Memory B cell (primary cell): ENCODE data around the gene GLRA1.

Source experiments
- ATAC-seq: fragments of 150-1000 bp; cut with Tn5 transposase; 2 replicates; pipeline ENCODE4 v1.10.0; 2021; ENCODE audit warnings: low read depth, mild to moderate bottlenecking, moderate library complexity
- DNase-seq, 2 donors: peaks; one replicate each; pipeline ENCODE4 v3.0.0; 2022; ENCODE audit warnings: low spot score in 2 of 2
- H3K27ac Mint-ChIP-seq: one replicate; pipeline ENCODE4 v1.8.0; 2022; ENCODE audit warnings: mild to moderate bottlenecking, moderate library complexity, mixed read lengths
- H3K27me3 Mint-ChIP-seq: one replicate; pipeline ENCODE4 v1.8.0; 2022; ENCODE audit warnings: mixed read lengths
- H3K36me3 Mint-ChIP-seq: one replicate; pipeline ENCODE4 v1.8.0; 2022; ENCODE audit warnings: mild to moderate bottlenecking, mixed read lengths
- H3K4me1 Mint-ChIP-seq: one replicate; pipeline ENCODE4 v1.8.0; 2022; ENCODE audit warnings: mixed read lengths
- H3K4me3 Mint-ChIP-seq: one replicate; pipeline ENCODE4 v1.8.0; 2022; ENCODE audit warnings: mild to moderate bottlenecking, moderate library complexity, mixed read lengths
- H3K9me3 Mint-ChIP-seq: one replicate; pipeline ENCODE4 v1.8.0; 2022; ENCODE audit warnings: mixed read lengths

GLRA1 gene

DNA sequence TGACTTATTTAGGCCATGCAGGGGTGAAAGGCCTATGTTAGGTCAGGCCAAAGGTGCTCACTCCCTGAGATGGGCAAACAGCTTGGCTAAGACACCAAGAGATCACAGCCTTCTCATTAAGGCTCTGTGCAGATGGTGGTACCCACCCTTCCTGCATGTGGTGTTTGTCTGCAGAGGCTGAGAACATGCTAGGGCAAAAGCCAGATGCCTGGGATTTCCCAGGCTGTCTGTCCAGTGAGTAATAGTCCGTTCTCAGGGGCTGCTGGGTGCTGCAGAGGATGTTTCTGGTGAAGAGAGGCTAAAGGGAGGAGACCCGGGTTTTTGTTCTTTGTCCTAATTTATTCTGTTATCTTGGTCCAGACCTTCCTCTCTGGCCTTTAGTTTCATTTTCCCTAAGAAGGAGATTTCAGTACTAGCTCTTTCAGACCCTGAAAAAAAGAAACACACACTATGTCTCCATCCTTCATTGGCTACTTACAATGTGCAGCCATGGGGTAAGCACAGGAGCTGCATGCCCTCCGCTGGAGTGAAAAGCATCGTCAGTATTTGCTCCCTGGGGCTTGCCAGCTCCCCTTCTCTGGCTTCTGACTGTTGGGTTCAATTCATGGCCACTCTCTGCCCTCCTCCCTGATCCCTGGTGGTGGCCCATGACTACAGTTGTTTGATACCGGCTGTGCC lies 23.4 kb upstream of the GLRA1 start:
- ATAC-seq = no peak
- no peak overlapping the region for H3K27ac Mint-ChIP-seq

DNA sequence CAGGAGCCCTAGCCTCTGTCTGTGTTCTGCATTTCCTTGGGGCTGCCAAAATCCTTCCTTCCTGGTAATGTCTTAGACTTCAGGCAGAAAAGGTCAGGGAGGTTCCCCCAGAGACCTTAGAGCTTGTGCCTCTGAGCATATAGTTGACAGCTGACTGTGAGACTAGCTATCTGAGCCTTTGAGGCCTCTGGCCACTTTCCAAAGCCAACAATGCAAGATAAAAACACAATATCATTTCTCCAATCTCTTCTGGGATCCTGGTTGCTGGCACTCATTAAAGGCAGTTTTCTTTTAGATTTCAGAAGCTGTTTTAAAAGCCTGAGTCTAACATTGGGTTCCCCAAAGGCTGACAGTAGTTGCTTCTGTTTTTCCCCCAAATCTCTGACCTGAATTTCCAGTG lies 13.2 kb upstream of the GLRA1 start:
- H3K4me1 Mint-ChIP-seq = no peaks in the 10 kb centered on the region
- H3K27ac Mint-ChIP-seq = no peak overlapping the region
- DNase-seq = no peak
- H3K36me3 Mint-ChIP-seq = peaks cover 2% of the 10 kb centered on the region
- H3K27me3 Mint-ChIP-seq = peaks cover 6% of the 10 kb centered on the region
- no peak overlapping the region for H3K4me3 Mint-ChIP-seq
- ATAC-seq = no peak
- H3K9me3 Mint-ChIP-seq = peaks cover 9% of the 10 kb centered on the region

More for the DNA sequence above, 23.4 kb upstream of the GLRA1 start:
- H3K4me3 Mint-ChIP-seq = no peak overlapping the region
- peaks cover 9% of the 10 kb centered on the region for H3K4me1 Mint-ChIP-seq
- peaks cover 2% of the 10 kb centered on the region for H3K36me3 Mint-ChIP-seq
- DNase-seq = no peak
- H3K9me3 Mint-ChIP-seq = peaks cover 3% of the 10 kb centered on the region
- peaks cover 11% of the 10 kb centered on the region for H3K27me3 Mint-ChIP-seq

- Mint-ChIP-seq H3K27me3 (peaks cover 3% of the 10 kb centered on the region), H3K9me3 (peaks cover 16% of the 10 kb centered on the region), H3K4me3 (no peak overlapping the region), H3K4me1 (no peaks in the 10 kb centered on the region), H3K27ac (no peak overlapping the region), H3K36me3 (peaks cover 2% of the 10 kb centered on the region)
- DNase-seq (no peak), ATAC-seq (no peak)
Measured at GRCh38 chr5:151935135-151935695, 10.6 kb upstream of the GLRA1 start.

DNA sequence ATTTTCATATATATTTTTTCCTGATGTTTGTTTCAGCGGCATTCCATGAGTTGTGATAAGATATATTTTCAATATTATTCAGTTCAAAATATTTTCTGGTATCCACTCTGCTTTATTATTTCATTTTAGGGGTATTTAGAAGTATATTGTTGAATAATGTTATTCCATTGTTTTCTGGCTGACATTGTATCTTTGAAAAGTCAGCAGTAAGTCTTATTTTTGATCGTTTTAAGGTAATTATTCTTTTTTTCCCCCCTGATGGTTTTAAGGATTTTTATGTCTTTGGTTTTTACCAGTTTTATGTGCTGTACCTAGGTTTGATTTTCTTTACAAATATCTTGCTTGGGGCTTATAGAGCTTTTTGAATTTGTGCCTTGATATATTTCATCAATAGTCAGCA lies 6.6 kb upstream of the GLRA1 start:
- peaks cover 9% of the 10 kb centered on the region for H3K27me3 Mint-ChIP-seq
- no peak overlapping the region for H3K4me3 Mint-ChIP-seq
- H3K9me3 Mint-ChIP-seq = peaks cover 16% of the 10 kb centered on the region
- H3K27ac Mint-ChIP-seq = no peak overlapping the region
- no peak for DNase-seq
- H3K36me3 Mint-ChIP-seq = peaks cover 2% of the 10 kb centered on the region
- no peaks in the 10 kb centered on the region for H3K4me1 Mint-ChIP-seq
- no peak for ATAC-seq

GRCh38 chr5:151926188-151926587 lies 1.5 kb upstream of the GLRA1 start:
- H3K9me3 Mint-ChIP-seq = peaks cover 1% of the 10 kb centered on the region

DNA sequence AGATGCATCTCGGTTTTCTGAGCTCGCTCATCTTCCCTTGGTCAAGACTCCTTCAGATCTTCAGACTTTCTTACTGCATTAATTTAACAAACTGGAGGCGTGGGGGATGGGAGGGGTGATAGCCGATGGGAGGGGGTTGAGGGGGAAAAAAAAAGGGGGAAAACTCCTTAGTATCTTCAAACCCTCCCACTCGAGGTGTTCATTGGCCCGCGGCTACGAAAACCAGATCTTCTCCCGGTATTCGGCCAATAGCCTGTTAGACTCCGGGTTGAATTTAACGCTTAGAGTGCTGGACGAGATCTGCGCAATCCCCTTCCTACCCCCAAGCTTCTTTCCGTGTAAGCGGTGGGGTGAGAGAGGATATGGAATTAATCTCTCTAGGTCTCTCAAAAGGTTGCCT lies 689 bp upstream of the GLRA1 start:
- Mint-ChIP-seq H3K27me3 (peaks cover 21% of the 10 kb centered on the region), H3K36me3 (no peaks in the 10 kb centered on the region), H3K4me3 (no peak overlapping the region), H3K27ac (no peak overlapping the region), H3K9me3 (peaks cover 1% of the 10 kb centered on the region), H3K4me1 (no peaks in the 10 kb centered on the region)
- no peak for DNase-seq
- no peak for ATAC-seq

More at GRCh38 chr5:151926188-151926587, 1.5 kb upstream of the GLRA1 start:
- no peak for DNase-seq
- Mint-ChIP-seq H3K27me3 (peaks cover 20% of the 10 kb centered on the region), H3K4me1 (no peaks in the 10 kb centered on the region), H3K27ac (no peak overlapping the region), H3K4me3 (no peak overlapping the region), H3K36me3 (no peaks in the 10 kb centered on the region)
- ATAC-seq = no peak

GRCh38 chr5:151923866-151924476 lies 680 bp downstream of the GLRA1 start:
- Mint-ChIP-seq H3K27me3 (peaks cover 21% of the 10 kb centered on the region), H3K4me1 (no peaks in the 10 kb centered on the region), H3K9me3 (peaks cover 1% of the 10 kb centered on the region), H3K4me3 (no peak overlapping the region), H3K27ac (no peak overlapping the region), H3K36me3 (no peaks in the 10 kb centered on the region)
- ATAC-seq = no peak
- no peak for DNase-seq

GRCh38 chr5:151921916-151922315 lies 2.7 kb downstream of the GLRA1 start:
- no peak for DNase-seq
- Mint-ChIP-seq H3K36me3 (no peaks in the 10 kb centered on the region), H3K9me3 (peaks cover 1% of the 10 kb centered on the region), H3K27ac (no peak overlapping the region), H3K27me3 (peaks cover 18% of the 10 kb centered on the region), H3K4me3 (no peak overlapping the region), H3K4me1 (no peaks in the 10 kb centered on the region)
- no peak for ATAC-seq

GRCh38 chr5:151917904-151918303 lies 6.7 kb downstream of the GLRA1 start:
- no peak overlapping the region for H3K4me3 Mint-ChIP-seq
- no peaks in the 10 kb centered on the region for H3K36me3 Mint-ChIP-seq
- H3K27me3 Mint-ChIP-seq = peaks cover 16% of the 10 kb centered on the region
- H3K4me1 Mint-ChIP-seq = no peaks in the 10 kb centered on the region
- no peaks in the 10 kb centered on the region for H3K9me3 Mint-ChIP-seq
- ATAC-seq (no peak), DNase-seq (no peak)
- no peak overlapping the region for H3K27ac Mint-ChIP-seq

- no peaks in the 10 kb centered on the region for H3K9me3 Mint-ChIP-seq
- H3K4me1 Mint-ChIP-seq = no peaks in the 10 kb centered on the region
- DNase-seq (no peak), ATAC-seq (no peak)
- H3K27me3 Mint-ChIP-seq = peaks cover 10% of the 10 kb centered on the region
- no peak overlapping the region for H3K4me3 Mint-ChIP-seq
- H3K27ac Mint-ChIP-seq = no peak overlapping the region
- H3K36me3 Mint-ChIP-seq = no peaks in the 10 kb centered on the region
Measured at GRCh38 chr5:151913425-151913824, 11.2 kb downstream of the GLRA1 start.

DNA sequence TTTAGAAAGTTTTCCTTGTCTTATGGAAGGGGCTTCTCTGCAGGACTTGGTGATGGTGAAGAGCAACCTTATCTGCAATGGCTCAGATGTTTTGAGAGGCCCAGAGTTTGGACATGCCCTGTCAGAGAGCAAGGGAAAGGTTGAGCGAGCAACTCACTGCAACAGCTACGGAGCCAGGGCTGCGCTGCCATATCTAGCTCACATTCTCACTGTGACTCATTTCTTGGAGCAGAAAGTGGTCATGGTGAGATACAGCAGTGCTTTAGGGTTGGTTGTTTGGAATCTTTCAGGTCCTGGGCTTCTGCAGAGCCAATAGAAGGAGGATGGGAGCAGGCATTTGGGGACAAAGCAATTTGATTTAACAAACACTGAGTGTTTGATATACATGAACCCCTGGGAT lies 12.3 kb downstream of the GLRA1 start:
- no peak overlapping the region for H3K4me3 Mint-ChIP-seq
- H3K36me3 Mint-ChIP-seq = no peaks in the 10 kb centered on the region
- ATAC-seq = no peak
- H3K4me1 Mint-ChIP-seq = no peaks in the 10 kb centered on the region
- H3K27ac Mint-ChIP-seq = no peak overlapping the region
- no peaks in the 10 kb centered on the region for H3K9me3 Mint-ChIP-seq
- peaks cover 7% of the 10 kb centered on the region for H3K27me3 Mint-ChIP-seq
- DNase-seq = no peak

- Mint-ChIP-seq H3K4me1 (no peaks in the 10 kb centered on the region), H3K9me3 (no peaks in the 10 kb centered on the region), H3K4me3 (no peak overlapping the region), H3K27me3 (peaks cover 7% of the 10 kb centered on the region), H3K27ac (no peak overlapping the region), H3K36me3 (no peaks in the 10 kb centered on the region)
- no peak for ATAC-seq
- DNase-seq = no peak
Measured at GRCh38 chr5:151911011-151911410, 13.6 kb downstream of the GLRA1 start.

DNA sequence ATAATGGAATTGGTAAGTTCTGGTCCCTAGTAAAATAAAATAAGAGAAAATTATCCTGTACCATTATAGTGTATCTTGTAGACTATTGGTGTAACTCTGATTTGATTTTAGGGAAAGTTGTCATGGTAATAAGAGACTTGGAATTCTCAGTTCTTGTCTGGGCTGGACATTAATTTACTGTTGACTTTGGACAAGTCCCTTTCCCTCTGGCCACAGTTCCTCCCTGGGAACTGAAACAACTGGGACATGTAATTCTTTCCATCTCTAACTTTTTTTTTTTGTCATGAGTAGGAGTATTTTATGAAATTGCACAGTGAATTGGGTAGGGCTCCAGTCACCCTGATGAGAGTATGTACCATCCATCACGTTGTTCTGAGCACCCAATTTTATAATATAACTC lies 15.0 kb downstream of the GLRA1 start:
- H3K4me1 Mint-ChIP-seq = no peaks in the 10 kb centered on the region
- DNase-seq (no peak), ATAC-seq (no peak)
- no peak overlapping the region for H3K4me3 Mint-ChIP-seq
- H3K9me3 Mint-ChIP-seq = no peaks in the 10 kb centered on the region
- no peak overlapping the region for H3K27ac Mint-ChIP-seq
- peaks cover 7% of the 10 kb centered on the region for H3K27me3 Mint-ChIP-seq
- no peaks in the 10 kb centered on the region for H3K36me3 Mint-ChIP-seq

DNA sequence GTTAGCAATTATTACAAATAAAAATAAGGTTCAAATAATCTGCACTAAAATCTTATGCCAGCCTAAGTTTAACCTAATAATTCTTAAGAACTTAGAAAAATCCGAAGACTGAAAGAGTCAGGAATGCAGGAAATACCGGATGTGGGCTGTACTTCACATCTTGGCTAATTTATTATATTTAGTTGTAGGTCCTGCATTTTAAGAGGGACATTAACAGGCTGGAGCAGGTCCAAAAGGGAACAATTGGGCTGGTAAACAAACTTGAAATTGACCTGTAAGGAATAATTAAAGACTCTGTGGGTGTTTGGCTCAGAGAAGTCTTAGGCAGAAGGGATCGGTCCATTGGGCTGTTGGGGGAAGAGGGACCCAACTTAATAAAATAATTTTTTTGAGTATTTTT lies 18.4 kb downstream of the GLRA1 start:
- H3K36me3 Mint-ChIP-seq = no peaks in the 10 kb centered on the region
- DNase-seq (no peak), ATAC-seq (no peak)
- H3K9me3 Mint-ChIP-seq = no peaks in the 10 kb centered on the region
- no peaks in the 10 kb centered on the region for H3K4me1 Mint-ChIP-seq
- no peak overlapping the region for H3K4me3 Mint-ChIP-seq
- no peak overlapping the region for H3K27ac Mint-ChIP-seq
- H3K27me3 Mint-ChIP-seq = no peaks in the 10 kb centered on the region

DNA sequence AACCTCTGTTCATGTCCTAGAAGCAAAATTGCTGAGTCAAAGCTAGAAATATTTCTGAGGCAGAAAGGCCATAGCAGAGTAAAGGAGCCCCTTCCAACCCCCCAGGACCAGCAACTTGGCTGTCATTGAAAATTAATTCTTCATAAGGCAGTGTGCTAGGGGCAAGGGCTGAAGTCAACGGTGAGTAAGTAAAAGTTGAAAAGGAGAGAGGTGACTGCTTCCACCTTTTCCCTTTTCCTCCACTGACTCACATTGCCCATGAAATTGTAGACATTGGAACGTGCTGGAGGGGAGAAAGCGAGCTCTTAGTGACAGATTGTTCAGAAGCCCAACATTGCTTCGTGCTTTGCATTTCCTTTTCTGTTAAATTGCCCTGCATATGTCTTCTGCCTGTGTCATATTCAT lies 19.1 kb downstream of the GLRA1 start:
- ATAC-seq (no peak), DNase-seq (no peak)
- Mint-ChIP-seq H3K27ac (no peak overlapping the region), H3K4me3 (no peak overlapping the region), H3K36me3 (no peaks in the 10 kb centered on the region), H3K4me1 (no peaks in the 10 kb centered on the region), H3K9me3 (no peaks in the 10 kb centered on the region), H3K27me3 (peaks cover under 1% of the 10 kb centered on the region)
